SK-N-DZ (cell line): ENCODE measurements around the gene REXO5.
"Not testable (repeated sequence)": the region's sequence is repeated elsewhere in the genome, so short reads cannot be mapped to it uniquely, and the experiment has no call there.

Experiments used
- DNase-seq: peaks from one replicate; pipeline ENCODE4 v3.0.0-alpha.2; 2015; ENCODE audit warnings: low spot score

REXO5 gene

DNA sequence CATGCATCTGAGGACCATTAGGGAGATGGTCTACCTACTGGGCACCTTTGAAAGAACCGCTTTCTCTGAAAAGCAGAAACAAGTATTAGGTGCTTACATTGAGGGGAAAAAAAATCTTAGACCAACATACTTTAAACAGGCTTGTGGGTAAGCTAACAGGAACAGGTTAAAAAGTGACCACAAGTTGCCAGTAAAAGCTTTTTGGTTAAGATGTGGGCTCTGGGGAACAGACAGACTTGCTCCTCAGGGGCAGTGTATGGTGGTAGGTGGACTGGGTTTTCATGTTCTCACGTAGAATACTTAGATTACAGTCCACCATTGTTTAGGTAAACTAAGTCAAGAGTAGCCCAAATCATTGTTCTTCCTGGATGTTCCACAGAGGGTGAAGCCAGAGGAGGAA, 41.2 kb downstream of the REXO5 start:
- no peak for DNase-seq

DNA sequence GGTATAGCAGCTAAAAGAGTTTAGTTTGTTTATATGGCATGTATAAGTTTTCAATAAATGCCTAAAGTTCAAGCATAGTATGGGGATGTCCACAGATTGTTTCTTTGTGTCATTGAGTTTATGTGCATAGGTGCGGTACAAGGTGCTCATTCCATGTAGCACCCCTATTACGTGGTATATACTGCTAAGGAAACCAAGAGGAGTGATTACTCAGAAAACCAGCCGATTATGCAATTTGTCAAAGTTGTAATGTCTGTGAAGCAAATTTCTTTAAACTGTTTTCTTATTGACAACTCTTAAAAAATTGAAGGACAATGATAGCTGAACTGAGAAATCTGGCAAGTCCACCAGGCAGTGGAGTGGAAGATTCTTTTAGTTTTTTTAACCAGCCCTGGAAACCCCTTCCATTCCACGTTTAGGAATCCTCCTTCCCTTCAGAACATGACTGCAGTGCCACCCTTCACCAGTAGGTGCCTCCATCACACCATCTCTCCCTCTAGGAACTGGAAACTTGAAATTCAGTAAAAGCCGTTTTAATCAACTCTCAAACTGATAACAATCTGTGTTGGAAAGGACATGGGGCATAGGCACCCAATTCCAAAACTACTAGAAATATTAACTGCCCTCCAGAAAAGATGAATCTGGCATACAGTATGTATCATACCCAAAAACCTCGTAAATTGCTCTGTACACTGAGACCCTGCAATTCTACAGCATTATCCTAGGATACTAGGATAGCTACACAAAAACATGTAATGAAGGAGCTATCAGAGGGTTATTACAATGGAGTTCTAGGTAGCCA, 43.5 kb downstream of the REXO5 start:
- DNase-seq: peak; percentile 52

DNA sequence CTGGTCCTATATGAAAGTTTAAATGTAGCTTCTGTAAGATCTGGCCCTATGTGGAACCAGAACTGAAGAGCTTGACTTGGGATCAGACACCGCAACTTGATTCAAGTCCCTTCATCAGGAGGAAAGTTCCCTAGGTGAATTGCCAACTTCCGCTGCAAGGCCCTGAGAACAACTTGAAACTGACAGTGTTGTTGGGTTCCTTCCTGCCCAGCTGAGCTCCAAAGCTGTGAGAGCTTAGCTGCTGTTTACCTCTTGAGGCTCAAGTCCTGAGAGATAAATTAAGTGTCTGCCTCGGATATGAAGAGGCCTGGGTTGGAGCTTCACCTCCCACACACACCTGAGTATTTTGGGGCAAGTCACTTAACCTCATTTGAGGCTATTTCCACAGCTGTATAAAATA, 44.7 kb downstream of the REXO5 start:
- DNase-seq: no peak

DNA sequence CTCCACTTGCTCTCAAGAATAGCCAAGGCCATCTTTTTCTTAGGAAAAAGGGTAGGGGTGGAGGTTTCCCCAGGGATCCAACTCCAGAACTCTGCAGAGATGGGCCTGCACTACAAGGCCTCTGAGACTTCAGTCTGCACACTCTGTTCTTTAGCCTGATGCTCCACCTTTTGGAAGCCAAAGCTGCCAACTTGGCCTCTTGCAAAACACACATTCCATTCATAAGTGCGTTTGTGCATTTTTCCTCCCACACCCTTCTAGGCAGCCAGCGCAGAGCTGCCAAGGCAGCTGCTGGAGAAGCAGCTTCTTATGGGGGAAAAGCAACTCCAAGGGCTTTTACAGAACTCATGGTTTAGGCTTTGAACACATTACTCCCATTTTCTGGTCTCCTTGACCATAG, 45.3 kb downstream of the REXO5 start:
- DNase-seq: no peak

DNA sequence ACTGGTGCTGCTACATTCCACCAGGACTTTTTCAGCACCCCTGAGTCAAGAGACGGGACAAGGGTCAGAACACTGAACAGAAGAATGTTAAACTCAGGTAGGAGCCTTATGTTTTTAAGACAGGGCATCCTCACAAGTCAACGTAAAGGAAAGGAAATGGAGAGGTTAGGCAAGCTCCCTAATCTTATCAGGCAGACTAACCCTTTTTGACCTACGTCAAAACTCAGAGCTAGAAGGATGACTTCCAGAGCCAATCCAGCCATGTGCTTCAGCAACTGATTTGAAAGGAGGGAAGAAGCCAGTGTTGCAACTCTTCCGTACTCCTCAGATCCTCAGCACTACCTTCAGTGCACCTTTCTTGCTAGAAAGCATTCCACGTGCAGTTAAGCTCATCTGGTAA, 46.8 kb downstream of the REXO5 start:
- no peak for DNase-seq

DNA sequence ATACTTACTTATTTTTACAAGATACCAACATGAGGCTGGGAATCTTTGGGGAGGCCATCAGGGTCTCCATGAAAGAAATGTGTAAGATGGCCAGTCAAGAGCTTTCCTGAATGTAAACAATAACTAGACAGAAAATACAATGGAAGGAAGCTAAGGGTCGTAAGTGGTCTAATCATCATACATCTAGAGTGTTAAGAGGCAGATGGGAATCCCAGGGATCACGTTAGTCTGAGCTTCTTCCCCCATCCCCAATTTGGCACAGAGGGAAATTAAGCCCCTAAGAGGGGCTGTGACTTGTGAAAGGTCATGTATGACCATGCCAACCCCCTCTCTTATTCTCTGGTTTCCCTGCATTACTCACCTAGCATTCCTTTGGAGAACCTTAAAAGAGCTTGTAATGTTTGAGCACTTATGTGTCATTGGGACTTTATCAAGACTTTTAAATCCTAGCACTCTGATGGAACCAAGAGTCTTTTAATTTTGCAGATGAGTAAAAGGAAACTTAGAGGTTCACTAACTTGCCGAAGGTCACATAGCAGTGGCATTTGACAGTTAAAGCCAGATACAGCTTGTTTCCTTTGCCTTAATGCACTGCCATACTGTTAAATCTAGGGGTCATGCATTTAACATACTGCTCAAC, 47.8 kb downstream of the REXO5 start:
- DNase-seq: no peak

DNA sequence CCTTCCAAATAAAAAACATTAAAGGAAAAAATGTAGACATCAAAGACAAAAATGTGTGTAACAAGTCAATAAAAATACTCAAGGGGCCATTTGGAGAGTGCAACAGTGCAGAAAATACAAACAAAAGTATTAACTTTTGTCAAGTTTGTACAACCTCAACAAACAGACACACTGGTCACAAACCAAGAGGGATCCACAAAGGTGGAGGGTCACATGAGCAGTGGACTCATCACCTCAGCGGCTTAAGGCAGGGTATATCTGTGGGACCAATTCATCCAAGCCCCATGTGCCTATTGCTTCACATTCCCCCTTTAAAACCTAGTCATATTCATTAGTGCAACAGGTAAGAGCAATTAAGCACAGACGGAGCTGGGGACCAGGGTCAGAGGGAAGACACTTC, 48.6 kb downstream of the REXO5 start:
- no peak for DNase-seq

DNA sequence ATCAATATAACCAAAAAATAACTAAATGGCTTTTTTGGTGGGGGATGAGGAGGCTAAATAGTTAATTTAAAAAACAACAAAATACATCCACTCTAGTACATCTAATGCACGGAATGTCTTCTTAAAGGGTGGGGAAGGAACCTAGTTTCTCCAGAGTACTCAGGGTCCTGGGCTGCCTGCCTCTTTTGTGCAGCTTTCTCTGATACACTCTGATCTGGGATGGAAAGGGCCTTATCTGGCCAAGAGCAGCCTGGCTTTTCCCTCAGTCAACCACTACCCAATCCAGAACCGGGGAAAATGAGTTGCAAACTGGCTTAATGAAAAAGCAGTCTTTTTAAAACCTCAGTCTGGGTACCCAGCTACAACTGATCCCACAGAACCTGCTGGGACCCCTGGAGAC, 51.0 kb downstream of the REXO5 start:
- no peak for DNase-seq

DNA sequence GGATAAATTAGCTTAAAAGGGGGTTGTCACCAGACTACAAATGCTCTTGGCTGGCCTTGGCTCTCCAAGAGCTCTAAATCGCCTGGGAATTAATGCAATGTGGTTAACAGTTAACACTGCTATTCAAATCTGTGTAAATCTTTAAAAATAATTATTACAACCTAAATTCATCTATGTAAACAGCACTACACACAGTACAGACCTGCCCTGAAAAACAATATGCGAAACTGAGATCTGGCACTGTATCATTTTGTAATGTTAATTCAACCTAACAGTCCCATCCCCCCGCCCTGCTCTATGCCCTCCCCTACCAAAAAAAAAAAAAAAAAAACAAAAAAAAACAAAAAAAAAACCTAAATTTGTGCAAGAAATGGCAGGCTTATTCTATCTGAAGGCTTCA, 52.9 kb downstream of the REXO5 start:
- DNase-seq: no peak

DNA sequence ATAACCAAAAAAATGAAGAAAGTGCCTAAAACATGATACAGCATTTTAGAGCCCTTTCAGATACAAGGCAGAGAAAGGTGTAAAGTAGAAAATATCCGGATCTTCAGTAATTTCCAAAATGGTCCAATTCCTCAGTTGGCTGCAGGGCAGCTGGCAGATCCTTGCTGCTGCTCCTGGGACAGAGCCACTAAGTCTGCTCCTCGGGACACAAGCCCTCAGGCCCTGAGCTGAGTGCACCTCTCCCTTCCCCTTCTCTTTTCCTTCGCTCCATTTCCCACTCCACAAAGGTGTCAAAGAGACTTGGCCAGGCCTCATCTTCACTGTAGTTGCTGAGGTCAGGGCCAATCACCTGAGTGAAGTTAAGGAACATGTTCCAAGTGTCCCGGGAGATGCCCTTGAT, 53.4 kb downstream of the REXO5 start:
- DNase-seq: no peak

DNA sequence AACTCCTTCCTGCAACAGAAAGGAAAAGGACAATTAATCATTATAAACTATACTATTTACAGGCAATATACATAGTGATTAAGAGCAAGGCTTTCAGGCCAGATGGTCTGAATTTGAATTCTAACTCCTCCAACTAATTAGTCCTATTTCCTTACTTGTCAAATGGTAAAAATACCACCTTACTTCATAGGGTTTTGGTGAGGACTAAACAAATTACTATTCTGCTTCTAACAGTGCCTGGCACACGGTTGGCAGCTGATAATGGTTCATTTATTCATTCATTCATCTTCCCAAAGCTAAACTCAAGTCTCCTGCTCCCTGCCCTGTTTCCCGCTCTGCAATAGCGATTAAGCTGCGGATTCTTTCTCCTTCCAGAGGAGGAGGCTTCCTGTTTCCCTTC, 54.0 kb downstream of the REXO5 start:
- no peak for DNase-seq

DNA sequence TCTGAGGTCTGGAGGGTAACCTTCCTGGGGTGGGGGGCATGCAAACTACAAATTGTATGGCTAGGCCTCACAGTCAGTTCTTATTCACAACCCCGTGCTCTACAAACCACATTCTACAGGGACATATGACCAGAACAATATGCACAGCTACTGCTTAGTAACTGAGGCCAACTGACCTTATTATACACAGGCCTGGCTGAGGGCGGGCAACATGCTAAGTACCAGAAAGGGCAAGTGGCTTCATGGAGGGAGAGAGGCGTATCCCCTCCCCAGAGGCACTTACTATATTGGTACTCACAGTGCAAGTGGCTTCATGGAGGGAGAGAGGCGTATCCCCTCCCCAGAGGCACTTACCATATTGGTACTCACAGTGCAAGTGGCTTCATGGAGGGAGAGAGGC, 54.7 kb downstream of the REXO5 start:
- not testable (repeated sequence) for DNase-seq

DNA sequence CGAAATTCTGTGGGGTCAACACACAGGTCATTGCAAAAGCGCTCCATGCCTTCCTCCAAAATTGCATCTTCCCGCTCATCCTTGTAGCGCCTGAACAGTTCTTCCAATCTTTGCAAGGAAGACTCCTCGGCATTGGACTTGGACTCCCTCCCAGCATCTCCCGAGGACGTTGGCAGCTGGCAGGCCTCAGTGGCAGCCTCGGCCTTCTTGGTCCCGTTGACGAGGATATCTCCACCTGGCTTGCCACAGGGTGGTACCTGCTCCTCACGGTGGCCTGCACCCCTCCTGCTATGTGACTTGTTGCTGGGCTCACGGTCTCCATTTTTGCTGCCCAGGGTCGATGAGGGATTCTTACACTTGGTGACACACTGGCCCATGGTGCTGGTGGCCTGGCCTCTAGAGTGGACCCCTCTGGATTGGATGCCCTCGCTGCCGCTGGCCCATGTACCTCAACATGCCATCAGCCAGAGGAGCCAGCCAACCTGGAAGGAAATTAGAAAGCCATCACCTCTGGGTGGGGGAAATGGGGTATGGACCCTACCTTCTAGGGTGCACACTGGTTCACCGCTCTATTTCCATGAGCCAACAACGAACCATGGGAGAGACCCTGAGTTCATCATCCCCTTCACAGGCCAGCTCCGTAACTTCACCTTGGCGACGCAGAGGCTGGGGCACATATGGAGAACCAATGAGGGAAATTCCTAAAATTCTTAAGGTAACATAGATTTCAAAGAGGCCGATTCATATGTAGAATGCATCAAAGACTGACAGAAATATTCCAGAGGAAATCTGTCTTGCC, 56.0 kb downstream of the REXO5 start:
- no peak for DNase-seq

DNA sequence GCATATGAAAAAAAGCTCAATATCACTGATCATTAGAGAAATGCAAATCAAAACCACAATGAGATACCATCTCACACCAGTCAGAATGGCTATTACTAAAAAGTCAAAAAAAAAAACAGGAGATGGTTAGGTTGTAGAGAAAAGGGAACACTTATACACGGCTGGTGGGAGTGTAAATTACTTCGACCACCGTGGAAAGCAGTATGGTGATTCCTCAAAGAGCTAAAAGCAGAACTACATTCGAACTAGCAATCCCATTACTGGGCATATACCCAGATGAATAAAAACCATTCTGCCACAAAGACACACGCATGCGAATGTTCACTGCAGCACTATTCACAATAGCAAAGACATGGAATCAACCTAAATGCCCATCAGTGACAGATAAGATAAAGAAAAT, 58.0 kb downstream of the REXO5 start:
- DNase-seq: not testable (repeated sequence)

DNA sequence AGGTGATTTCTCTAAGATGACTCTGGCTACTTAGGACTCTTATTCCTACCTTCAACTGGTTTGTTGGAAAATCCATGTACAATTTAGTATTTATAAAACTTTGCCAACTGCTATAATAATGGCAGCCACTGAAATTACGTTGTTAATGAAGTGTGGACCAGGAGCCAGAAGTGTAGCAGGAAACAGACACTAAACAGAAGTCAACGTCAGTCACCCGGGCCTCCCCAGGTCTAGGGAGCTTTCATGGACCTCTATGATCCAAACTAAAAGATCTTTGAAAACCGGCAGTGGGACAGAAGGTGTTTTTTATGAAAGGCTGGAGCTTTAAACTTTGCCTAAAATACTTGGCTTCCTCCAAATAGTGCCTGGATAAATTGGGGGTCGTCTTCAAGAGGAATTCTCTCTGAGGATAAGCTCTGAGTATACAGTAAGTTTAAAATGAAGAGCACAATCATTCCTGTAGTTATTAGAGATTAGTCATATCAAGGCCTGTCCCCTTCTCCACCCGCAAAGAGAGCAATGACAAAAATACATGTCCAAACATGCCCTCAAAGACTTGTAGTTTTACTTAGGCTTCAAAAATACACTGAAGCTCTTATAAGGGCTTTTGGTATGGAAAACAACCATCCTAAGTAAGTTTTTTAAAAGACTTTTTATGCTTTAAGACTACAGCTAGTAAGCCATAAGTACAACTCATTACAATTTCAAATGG, 59.2 kb downstream of the REXO5 start:
- no peak for DNase-seq

DNA sequence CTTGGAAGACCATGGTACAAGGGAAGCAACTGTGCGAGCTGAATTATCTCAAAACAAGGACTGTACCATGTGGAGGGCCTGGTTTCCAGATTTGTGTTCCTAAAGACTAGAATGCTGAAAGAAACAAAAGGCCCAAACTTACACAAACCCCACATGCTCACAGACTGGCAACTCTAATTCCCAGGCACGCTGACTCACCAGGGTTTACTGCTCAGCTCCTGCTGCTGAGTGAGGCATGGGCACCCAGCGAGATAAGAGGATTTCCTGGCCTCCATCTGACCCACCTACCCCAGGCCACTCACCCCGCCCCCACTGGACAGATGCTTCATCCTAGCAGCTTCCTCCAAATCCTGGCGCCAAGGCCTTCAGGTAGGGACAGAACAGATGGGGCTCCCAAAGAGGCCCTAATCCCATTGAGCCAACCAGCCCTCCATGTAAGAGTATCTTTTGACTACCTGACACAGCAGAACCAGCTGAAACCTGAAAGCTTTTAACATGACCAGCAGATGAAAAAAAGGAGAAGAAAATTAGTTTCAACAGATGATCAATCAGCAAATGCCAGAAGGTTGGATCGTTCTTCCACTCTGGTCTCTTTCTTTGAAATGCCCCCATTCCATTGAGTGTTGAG, 59.9 kb downstream of the REXO5 start:
- no peak for DNase-seq

DNA sequence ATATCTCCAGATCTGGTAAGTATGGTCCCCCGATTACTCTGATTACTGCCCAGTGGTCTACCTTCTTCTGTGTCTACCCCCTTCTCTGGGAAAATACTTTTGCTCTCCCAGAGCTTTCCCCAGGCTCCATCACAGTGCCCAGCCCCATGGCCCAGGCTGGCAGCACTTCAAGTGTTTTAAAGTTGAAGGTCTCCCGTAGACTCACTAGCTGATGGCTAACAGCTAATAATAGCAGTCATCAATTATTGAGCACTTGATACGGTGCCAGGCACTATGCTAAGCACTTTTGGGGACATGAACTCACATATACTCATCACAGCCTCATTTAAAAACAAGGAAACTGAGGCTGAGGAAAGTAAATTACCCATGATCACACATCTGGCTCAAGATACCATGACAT, 60.5 kb downstream of the REXO5 start:
- DNase-seq: no peak

DNA sequence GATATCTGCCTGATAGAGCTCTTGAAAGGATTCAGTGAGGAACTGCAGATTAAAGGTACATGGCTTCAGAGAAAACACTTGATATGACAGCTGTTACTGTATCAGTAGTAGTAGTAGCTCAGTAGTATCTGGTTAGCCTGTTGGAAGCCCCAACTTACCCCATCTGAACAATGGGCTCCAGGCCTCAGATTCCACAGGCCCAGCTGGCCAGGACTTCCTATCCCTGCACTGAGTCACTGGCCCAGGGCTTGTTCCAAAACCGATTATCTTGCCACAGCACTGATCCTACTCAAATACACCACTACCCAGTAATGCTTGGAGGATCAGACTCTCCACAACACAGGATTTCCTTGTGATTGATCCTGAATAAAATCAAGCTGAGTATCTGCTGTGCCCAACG, 61.3 kb downstream of the REXO5 start:
- no peak for DNase-seq

DNA sequence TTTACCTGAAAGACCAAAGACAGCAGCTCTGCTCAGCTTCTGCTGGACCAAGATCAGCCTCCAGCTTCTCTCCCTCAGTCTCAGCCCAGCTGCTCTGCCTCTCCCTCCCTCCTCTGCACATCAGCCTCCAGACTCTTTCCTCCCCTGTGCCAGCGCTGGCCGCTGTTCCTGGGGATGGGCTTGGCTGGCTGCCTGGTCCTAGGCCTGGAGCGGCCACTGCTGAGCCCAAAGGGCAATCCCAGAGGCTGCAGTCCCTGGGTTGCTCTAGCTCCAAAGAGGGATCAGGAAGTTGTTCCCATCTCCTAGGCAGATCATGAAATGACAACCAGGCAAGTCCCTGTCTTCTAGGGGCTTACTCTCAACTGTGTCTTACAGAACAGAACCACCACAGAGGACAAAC, 62.6 kb downstream of the REXO5 start:
- no peak for DNase-seq

DNA sequence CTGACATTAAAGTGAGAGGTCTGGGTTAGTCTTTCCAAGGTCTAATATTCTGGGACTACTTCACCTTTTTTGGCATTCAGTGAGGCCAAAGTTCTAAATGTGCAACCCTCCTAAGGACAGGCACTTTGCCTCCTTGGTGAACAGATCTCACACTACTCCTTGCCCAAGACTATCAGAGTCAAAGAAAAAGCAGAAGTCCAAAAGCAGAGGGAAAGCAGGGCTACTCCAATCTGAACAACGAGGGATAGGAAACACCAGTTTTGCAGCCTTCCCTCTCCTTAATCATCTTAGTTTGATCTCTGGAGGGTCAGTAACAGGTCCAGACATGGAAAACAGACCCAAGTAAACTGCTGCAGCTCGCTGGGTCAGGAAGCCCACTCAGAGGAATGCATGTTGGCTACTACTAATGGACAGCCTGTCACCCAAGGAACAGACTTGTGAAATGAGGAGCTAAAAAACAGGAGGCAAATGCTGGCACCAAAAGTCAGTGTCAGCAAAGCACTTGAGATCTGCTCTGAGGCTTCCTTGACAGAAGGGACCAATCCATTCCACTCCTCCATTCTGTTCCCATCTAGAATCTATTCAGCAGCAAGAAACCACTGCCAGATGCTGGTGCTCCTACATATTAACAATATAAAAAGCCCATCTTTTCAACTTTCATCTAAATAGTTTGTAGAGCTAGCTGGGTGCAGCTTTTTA, 63.9 kb downstream of the REXO5 start:
- no peak for DNase-seq

DNA sequence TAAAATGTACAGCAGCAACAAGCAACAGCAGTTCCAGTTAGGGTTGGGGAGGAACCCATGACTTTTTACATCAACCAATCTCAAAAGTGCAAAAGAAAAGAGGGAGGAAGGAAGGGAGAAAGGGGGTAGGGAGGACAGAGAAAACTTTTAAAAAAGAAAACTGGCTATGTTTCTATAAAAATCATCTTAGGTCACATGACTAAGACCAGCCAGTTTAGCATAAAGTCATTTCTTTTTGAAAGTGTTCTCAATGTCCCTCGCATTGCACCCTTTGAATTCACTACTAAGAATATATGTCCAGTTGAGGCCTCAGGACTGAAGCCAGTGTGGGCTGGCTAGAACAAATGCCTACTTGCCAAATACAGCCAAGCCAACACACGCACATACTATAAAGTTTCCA, 64.9 kb downstream of the REXO5 start:
- no peak for DNase-seq
